ENCODE measurements around the gene SLC22A23.
"Not testable (repeated sequence)": the region's sequence is repeated elsewhere in the genome, so short reads cannot be mapped to it uniquely, and the experiment has no call there.

The SLC22A23 gene

GRCh38 chr6:3261921-3262320 lies 194.9 kb downstream of the SLC22A23 start:
- DNase-seq (ENCODE audit: low spot score), result no peak

- no peak for DNase-seq (ENCODE audit: low spot score)
Observed at GRCh38 chr6:3261518-3261820, 195.4 kb downstream of the SLC22A23 start.

- no peak for DNase-seq (ENCODE audit: low spot score)
Observed at GRCh38 chr6:3260772-3261517, 195.9 kb downstream of the SLC22A23 start.

DNA sequence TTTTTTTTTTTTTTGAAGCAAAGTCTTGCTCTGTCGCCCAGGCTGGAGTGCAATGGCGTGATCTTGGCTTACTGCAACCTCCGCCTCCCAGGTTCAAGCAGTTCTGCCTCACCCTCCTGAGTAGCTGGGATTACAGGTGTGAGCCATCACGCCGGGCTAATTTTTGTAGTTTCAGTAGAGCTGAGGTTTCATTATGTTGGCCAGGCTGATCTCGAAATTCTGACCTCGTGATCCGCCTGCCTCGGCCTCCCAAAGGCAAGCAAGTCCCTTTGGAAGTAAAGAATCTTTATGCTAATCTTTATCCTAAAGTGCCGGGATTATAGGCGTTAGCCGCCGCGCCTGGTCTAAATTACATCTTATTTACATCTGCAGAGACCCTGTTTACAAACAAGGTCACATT lies 196.6 kb downstream of the SLC22A23 start:
- no peak for DNase-seq (ENCODE audit: low spot score)

GRCh38 chr6:3259491-3259958 lies 197.3 kb downstream of the SLC22A23 start:
- peak; percentile 63 for DNase-seq (ENCODE audit: low spot score)

DNA sequence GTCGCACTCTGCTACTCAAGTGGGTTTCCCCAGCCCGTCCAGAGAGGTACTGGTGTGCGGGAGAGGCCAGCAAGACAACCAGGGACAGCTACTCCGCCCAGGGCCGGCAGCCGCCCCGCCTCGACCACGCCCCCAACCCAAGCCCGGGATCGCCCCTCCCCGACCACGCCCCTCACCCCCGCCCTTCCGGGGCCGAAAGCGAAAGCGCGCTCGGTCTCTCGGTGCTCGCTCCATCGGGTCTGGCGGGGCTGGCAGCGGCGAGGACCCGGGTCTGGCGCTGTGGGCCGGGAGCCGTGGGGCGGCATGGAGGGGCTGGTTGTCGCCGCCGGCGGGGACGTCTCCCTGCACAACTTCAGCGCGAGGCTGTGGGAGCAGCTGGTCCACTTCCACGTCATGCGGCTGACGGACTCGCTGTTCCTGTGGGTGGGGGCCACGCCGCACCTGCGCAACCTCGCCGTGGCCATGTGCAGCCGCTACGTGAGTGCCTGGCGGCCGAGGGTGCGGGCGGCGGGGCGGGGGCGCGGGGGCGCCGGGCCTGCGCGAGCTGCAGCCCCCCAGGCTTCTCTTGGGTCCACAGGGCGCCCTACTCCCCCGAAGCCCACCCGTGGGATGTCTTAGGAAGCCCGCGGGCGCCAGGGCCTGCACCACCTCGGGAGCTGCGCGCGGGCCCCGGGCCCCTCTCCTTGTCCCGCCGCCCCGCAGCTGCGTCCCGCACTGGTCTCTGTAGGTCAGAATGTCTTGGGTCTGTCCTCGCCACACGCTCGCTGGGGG lies 197.9 kb downstream of the SLC22A23 start, which contains the start of gene PSMG4:
TSS of gene PSMG4 (plus strand) at position 228 of the 771 bp plus-strand sequence. CDS start at position 304, 76 bp downstream.
- DNase-seq (ENCODE audit: low spot score), result peak; percentile 89

GRCh38 chr6:3258201-3258600 lies 198.6 kb downstream of the SLC22A23 start:
- DNase-seq (ENCODE audit: low spot score), result no peak

DNA sequence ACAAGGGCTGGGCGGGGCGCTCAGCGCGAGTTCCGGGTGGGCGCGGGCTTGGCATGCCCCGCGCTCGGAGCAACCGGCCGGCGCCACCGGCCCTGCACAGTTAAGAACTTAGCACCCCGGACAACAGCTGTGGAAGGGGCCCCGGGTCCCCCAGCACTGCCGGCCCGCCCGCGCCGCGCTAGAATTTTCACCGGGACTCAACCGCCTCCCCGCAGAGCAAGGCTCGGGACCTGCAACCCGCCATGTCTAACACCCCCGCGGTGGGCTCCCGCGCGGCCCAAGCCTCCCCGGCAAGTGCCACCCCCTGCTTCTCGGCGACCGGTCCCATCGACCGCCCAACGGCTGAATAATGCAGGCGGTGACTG lies 203.3 kb downstream of the SLC22A23 start:
- no peak for DNase-seq (ENCODE audit: low spot score)

DNA sequence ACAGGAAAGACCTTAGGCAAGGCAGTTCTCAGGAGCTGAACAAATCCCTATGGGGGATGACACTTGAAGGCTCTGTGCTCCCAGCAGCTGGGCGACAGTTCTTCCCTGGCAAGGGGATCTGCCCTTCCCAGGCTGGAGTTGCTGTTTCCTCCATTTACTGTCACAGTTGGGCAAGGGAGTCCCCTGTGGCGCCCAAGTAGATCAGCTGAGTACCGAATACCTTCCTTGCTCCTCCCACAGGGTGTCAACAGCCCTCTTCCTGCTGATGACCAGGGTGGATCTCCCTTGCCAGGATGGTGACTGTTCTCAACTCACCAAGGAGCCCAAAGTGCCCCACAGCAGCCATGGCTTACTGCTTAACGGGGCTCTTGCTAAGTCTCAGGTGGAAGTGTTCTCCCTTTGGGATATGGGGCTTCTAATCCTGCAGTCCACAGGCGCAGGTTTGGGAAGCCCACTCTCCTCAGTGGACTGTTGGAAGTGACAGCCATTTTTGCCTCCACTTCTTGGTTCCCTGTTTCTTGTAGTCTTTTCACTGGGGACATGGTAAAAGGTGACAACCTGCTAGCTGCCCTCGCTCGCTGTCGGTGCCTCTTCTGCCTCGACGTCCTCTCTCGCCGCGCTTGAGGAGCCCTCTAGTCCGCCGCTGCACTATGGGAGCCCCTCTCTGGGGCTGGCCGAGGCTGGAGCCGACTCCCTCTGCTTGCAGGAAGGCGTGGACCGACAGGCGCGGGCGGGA lies 203.8 kb downstream of the SLC22A23 start:
- DNase-seq (ENCODE audit: low spot score), result no peak

DNA sequence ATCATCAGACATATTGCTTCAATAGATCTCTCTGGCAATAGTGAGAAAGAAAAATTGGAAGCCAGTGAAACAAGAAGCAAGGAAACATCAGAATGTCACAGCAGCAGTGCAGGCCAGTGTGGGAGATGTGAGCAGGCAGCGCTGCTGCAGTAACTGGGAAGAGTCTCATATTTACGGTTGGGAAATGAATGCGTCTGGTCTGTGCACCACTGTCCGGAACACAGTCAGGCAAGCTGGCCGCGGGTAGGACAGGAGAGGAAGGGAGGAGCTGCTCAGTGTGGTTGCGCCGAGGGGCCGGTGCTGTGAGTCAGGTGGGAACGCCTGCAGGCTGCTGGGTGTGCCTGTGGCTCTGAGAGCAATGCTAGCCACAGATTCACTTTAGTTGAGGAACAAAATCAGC lies 204.5 kb downstream of the SLC22A23 start:
- DNase-seq (ENCODE audit: low spot score), result no peak

- DNase-seq (ENCODE audit: low spot score), result peak; percentile 83
Observed at GRCh38 chr6:3251462-3252314, 205.2 kb downstream of the SLC22A23 start.

- no peak for DNase-seq (ENCODE audit: low spot score)
Observed at GRCh38 chr6:3250231-3250675, 206.6 kb downstream of the SLC22A23 start.

DNA sequence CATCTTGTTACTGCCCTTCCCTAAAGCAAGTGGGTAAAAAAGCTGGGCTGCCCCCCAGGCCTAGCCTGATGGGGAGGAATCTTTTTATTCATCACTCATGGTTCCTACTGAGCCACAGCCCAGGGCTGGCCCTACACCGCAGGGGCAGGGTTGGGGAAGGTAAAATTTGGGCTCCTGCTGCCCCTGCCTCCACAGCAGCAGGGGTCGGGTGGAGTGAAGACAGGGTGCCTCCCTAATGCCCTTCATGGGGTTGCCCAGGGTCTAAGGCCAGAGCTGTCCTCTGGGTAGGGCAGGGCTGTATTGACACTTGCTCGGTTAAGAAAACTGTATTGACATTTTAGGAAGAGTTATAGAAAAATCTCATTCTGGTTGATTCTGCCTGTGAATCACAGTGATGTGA lies 207.0 kb downstream of the SLC22A23 start:
- DNase-seq (ENCODE audit: low spot score), result no peak

DNA sequence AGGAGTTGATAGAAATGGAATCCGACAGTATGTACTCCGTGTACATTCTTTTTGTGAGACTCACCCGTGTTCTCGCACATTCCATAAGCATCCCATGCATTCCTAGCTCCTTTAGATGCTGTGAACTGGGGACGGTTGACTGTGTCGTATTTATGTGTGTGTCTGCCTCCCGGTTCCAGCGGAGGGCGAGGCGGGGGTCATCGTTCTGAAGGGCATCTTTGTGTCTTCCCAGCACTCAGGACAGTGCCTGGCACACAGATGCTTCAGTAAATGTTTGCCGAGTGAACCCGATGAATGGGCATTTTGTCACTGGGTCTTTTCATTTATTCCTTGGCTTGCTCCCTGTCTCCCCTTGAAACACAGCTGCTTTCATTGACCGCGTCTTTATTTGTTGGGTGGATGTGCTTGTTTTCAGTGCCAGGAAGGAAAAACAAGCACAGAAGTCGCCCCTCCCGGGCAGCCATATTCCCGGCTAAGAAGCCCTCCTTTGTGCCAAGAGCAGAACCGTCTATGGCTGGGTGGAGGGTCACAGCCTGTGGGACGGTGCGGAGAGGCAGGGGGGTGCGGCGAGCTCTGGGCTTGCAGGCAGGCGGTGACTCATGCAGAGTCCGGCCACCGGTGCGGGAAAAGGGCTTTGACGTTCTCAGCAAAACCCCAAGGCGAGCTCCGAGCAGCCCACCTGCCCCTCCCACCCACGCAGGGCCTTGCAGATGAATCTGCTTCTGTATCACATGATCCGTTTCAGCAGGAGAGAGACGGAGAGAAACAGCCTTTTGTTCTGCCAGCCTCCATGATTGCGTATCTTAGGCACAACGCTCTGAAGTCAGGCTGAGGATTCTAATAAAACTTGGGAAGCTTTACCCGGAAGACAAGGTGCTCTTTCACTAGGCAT lies 209.3 kb downstream of the SLC22A23 start:
- DNase-seq (ENCODE audit: low spot score), result peak; percentile 96

DNA sequence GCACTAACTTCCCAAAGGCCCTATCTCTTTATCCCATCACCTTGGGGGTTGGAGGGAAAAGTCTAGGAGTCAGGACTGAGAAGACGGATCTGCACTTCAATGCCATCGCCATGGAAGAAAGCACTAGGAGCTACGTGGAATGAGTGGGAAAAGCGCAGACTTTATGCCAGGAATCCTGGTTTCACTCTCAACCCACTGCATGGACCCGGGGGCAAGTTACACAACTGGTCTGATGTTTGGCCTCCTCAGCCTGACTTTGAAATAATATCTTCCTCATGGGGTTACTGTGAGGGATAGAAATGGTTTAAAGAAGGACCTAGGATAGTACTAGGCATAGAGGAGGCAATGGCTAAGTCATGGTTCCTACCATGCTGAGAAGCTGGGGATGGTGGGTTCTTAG lies 211.6 kb downstream of the SLC22A23 start:
- no peak for DNase-seq (ENCODE audit: low spot score)

GRCh38 chr6:3244832-3245161 lies 212.1 kb downstream of the SLC22A23 start:
- DNase-seq (ENCODE audit: low spot score), result not testable (repeated sequence)

DNA sequence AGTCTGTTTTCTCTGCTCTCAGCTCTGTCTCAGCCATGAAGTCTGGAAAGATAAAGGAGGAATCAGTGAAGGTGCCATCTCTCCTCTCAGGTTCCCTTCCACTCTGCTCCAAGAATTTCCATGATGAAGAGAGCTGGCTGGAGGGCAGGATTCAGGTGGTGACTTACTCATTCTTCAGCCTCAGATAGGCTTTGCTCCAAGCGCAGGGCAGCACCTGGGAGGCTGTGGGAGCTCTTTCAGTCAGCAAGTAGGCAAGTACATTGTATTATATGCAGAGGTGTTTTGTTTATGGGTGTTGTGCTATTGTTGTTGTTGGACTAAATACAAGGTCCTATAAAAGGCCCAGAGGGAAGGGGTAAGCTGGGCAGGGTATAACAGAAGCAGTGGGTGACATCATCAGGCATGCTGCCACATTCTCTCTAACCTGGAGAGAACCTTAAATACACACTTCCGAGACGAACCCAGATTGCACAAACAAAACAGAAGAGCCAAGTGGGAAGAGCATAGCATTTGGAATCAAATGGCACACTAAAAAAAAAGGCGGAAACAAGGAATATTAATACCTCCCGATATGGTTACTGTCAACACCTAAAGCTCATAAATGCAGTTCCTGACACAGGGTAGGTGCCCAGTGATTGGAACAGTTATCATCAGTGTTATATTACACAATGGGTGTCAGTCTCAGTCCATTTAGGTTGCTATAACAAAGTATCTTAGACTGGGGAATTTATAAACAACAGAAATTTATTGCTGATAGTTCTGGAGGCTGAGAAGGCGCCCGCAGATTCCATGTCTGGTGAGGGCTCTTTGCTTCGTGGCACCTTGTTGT lies 212.6 kb downstream of the SLC22A23 start:
- no peak for DNase-seq (ENCODE audit: low spot score)

- DNase-seq (ENCODE audit: low spot score), result no peak
Observed at GRCh38 chr6:3242768-3243167, 214.1 kb downstream of the SLC22A23 start.

DNA sequence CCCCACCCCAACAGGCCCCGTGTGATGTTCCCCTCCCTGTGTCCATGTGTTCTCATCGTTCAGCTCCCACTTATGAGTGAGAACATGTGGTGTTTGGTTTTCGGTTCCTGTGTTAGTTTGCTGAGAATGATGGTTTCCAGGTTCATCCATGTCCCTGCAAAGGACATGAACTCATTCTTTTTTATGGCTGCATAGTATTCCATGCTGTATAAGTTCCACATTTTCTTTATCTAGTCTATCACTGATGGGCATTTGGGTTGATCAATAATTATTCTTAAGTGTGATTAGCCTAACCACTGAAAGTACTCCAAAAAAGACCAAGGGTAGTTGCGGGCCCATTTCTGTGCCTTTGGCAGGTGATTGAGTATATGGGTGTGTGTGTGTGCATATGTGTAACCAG lies 215.1 kb downstream of the SLC22A23 start:
- DNase-seq (ENCODE audit: low spot score), result not testable (repeated sequence)

DNA sequence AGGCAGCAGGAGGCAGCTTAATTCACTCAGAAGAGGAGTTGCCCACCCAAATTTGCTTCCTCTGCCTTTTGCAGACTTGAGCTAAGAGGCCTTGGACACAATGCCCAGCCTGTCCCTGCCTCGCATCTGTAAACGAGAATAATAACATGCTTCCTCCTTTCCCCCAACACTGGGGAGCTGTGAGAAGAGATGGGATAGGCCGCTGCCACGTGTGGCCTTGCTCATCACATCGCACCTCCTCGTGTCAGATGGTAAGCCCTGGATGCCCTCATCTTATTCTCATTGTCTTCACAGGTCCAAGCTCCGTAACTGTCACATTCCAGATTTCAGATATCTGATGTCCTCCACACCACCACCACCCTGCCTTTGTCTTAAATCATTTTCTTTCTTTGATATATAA lies 216.3 kb downstream of the SLC22A23 start:
- no peak for DNase-seq (ENCODE audit: low spot score)
